Measurements from ENCODE around the gene PTPRN2. TPM values are rescaled to one million over a fixed set of nuclear protein-coding genes. Genes with fewer than 3 reads are reported as not detected.

PTPRN2 gene
- total and polyA plus RNA-seq, 2 experiments from 2014 or later = 0.28 TPM; not detected in 1

DNA sequence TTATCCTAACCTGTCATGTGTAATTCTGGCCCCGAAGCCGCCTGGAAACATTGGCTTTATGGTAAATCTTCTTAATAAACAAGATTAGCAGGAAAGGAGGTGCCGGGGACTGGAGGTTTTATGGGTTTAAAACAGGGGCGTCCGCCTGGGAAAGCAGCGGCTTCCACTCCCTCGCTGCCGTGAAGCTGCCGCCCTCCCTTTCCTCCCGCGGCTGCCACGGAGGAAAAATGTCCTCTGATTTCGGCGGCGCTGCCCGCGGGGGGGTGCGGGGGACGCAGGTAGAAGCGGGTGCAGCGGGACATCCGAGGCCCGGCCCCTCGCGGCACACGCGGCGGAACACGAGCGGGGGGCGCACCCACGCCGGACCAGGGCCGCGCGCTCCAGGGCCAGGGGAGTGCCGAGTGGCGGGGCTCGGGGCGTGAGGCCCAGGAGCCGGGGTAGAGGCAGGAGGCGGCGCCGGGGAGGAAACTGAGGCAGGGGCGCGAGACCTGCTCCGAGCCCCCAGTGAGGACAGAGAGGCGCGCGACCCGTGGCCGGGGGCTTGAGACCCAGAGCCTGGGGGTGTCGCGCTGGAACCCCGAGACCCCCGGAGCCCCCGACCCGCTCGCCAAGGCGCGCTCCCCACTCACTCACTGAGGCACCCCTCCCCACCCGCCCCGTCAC is 993 bp downstream of the PTPRN2 start:
- H3K27ac ChIP-seq = no peak overlapping the region
- no peaks in the 10 kb centered on the region for H3K36me3 ChIP-seq
- TF ChIP-seq, protein P1, sequence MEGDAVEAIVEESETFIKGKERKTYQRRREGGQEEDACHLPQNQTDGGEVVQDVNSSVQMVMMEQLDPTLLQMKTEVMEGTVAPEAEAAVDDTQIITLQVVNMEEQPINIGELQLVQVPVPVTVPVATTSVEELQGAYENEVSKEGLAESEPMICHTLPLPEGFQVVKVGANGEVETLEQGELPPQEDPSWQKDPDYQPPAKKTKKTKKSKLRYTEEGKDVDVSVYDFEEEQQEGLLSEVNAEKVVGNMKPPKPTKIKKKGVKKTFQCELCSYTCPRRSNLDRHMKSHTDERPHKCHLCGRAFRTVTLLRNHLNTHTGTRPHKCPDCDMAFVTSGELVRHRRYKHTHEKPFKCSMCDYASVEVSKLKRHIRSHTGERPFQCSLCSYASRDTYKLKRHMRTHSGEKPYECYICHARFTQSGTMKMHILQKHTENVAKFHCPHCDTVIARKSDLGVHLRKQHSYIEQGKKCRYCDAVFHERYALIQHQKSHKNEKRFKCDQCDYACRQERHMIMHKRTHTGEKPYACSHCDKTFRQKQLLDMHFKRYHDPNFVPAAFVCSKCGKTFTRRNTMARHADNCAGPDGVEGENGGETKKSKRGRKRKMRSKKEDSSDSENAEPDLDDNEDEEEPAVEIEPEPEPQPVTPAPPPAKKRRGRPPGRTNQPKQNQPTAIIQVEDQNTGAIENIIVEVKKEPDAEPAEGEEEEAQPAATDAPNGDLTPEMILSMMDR (IDR thresholded peaks at IDR 0.05; ENCODE audit: low read depth, low read length) = no peak
- no peak overlapping the region for H3K4me3 ChIP-seq
- no peak for DNase-seq (ENCODE audit: low read depth in 1 of 2, low spot score in 1 of 2)
- peaks cover 85% of the 10 kb centered on the region for H3K27me3 ChIP-seq
- H3K9me3 ChIP-seq (ENCODE audit: low read depth) = no peaks in the 10 kb centered on the region
- no peaks in the 10 kb centered on the region for H3K4me1 ChIP-seq (ENCODE audit: low read depth)

DNA sequence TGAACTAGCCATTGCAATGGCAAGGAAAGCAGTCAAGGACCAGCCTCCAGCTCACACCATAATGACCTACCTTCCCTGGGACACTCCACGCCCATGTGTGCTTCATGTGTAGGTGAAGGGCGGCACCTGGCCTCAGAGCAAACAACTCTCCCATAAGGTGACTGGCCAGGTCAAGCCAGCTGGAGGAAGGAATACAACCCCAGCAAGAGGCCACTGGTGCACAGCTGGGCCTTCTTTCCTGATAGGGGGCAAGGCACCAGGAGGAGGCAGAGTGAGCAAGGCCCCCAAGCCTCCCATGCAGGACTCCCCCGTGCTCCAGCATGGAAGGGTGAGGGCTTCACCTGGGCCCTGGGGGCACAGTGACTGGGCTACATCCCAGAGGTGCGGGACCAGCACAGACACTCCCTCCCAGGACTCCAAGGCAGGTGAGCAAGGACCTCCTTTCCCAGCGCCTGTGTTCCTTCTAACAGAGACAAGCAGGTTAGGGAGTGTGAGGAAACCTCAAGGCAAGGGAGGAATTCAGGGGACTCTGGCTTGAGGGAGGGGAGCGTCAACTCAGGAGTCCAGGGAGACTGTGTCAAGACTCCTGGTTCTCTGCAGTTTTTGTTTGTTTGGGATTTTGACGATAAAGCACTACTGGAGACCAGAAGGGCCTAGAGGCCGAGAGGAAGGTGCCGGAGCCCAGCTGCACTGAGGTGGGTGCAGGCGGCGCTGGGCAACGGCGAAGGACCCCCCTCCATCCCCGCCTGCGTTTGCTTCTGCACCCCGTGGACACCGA is 1.7 kb downstream of the PTPRN2 start:
- no peaks in the 10 kb centered on the region for H3K9me3 ChIP-seq (ENCODE audit: low read depth)
- no peak overlapping the region for H3K4me3 ChIP-seq
- no peak overlapping the region for H3K27ac ChIP-seq
- no peak for DNase-seq (ENCODE audit: low read depth in 1 of 2, low spot score in 1 of 2)
- TF ChIP-seq, protein P1 (IDR thresholded peaks at IDR 0.05; ENCODE audit: low read depth, low read length) = no peak
- no peaks in the 10 kb centered on the region for H3K4me1 ChIP-seq (ENCODE audit: low read depth)
- H3K36me3 ChIP-seq = no peaks in the 10 kb centered on the region
- H3K27me3 ChIP-seq = peaks cover 78% of the 10 kb centered on the region

DNA sequence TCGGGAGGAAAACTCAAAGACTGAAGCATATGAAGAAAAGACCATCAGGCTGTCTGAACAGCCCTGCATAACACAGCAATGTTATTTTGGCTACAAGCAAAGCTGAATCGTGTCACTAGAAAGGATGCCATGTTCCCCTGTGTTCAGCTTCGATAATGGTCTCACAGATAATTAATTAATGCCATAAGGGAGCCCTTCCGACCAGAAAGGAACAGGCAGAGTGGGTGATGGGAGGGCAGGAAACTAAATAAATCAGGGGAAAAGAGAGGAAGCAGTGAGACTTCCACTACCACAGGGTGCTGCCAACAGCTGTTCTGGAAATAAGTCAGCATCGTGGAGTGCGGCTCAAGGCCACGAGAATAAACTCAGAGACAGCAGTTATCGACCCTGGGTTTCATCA is 3.2 kb downstream of the PTPRN2 start:
- H3K4me3 ChIP-seq = no peak overlapping the region
- DNase-seq (ENCODE audit: low read depth in 1 of 2, low spot score in 1 of 2) = no peak
- no peaks in the 10 kb centered on the region for H3K36me3 ChIP-seq
- H3K9me3 ChIP-seq (ENCODE audit: low read depth) = no peaks in the 10 kb centered on the region
- no peaks in the 10 kb centered on the region for H3K4me1 ChIP-seq (ENCODE audit: low read depth)
- no peak overlapping the region for H3K27ac ChIP-seq
- peaks cover 63% of the 10 kb centered on the region for H3K27me3 ChIP-seq
- TF ChIP-seq, protein P1 (IDR thresholded peaks at IDR 0.05; ENCODE audit: low read depth, low read length) = no peak

DNA sequence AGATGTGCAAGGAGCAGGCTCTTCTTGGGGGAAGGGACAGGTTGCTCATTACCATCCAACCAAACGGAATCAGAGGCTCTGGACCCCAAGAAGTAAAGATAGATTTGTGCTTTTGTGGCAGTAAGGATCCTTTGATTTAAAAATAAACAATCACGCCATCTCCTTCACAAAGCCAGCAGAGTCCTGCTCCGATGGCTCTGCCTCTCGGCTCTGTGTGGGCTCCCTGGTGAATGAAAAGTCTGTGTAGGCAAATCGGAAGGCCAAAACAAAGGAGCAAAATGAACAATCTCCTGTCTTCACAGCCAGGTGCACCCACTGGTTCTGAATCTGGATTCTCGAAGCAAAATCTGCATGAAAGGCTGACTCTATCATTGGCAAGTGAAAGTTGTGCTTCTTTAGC is 3.8 kb downstream of the PTPRN2 start:
- DNase-seq (ENCODE audit: low read depth in 1 of 2, low spot score in 1 of 2) = no peak
- Histone ChIP-seq H3K27me3 (peaks cover 57% of the 10 kb centered on the region), H3K4me3 (no peak overlapping the region), H3K4me1 (ENCODE audit: low read depth) (no peaks in the 10 kb centered on the region), H3K27ac (no peak overlapping the region), H3K9me3 (ENCODE audit: low read depth) (no peaks in the 10 kb centered on the region), H3K36me3 (no peaks in the 10 kb centered on the region)
- TF ChIP-seq, protein P1 (IDR thresholded peaks at IDR 0.05; ENCODE audit: low read depth, low read length) = no peak

DNA sequence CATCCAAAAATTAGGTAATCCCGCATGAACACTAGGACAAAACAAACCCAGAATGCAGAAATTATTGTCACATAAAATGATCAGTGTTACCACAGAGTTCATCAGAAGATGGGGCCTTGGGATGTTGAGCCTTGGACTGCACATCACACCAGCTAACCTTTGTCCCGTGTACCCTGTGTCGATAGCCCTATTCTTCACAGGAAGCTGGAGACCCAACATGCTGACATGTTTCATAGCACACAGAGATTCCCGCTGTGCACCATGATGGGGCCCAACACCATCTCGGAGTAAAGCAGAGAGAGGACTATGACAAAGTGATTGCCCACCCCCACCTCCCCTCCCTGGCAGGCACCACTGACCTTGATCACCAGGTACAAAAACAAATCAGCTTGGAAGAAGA is 4.5 kb downstream of the PTPRN2 start:
- Histone ChIP-seq H3K4me3 (no peak overlapping the region), H3K27ac (no peak overlapping the region), H3K27me3 (peaks cover 50% of the 10 kb centered on the region), H3K9me3 (ENCODE audit: low read depth) (no peaks in the 10 kb centered on the region), H3K36me3 (no peaks in the 10 kb centered on the region), H3K4me1 (ENCODE audit: low read depth) (no peaks in the 10 kb centered on the region)
- TF ChIP-seq, protein P1 (IDR thresholded peaks at IDR 0.05; ENCODE audit: low read depth, low read length) = no peak
- DNase-seq (ENCODE audit: low read depth in 1 of 2, low spot score in 1 of 2) = no peak

Data from cardiac muscle cell (in vitro differentiated cells and primary cell).